ENCODE data around the gene CLINT1.
"Not testable (repeated sequence)": the region's sequence is repeated elsewhere in the genome, so short reads cannot be mapped to it uniquely, and the experiment has no call there.

Gene CLINT1

GRCh38 chr5:157858527-157859226 is at the start of gene CLINT1:
Gene CLINT1, minus strand, starts transcription at chr5:157859145. Its CDS starts 175 bp downstream, at chr5:157858970.
- DNase-seq (ENCODE audit: extremely low read depth in 1 of 2, low read depth in 1 of 2), result peak; percentile 82 to 83

- DNase-seq (ENCODE audit: extremely low read depth in 1 of 2, low read depth in 1 of 2), result no peak
Observed at GRCh38 chr5:157908459-157908858, 49.5 kb upstream of the CLINT1 start.

GRCh38 chr5:157907479-157907878 is 48.5 kb upstream of the CLINT1 start:
- no peak for DNase-seq (ENCODE audit: extremely low read depth in 1 of 2, low read depth in 1 of 2)

GRCh38 chr5:157903117-157903450 is 44.1 kb upstream of the CLINT1 start:
- DNase-seq (ENCODE audit: extremely low read depth in 1 of 2, low read depth in 1 of 2), result no peak

DNA sequence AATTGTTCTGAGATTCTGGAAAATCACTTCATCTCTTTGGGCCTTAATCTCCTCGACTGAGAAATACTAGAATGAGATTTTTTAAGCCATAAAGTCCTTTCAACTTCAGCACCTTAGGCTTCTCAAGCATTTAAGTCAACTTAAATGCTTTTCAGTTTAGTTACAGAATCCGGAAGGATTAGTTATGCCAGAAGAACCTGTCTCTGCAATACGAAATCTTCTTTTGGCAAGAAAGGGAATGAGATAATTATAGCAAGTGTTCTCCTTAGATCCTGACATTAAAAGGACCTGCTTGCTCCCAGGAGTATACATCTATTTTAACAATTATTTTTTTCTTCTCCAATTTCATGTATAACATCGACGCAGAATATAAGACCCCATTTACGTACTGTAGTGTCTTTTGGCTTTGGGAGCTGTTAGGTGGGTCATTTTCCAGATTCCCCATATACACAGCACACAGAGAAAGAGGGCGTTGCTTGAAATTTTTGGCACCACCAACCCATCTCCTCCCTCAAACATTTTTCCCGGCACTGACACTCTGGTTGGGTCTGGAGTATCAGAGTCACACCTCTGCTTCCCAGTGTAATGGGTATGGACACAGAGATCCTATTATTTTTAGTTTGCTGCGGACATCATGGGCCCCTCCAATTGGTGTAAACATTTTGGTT is 43.6 kb upstream of the CLINT1 start:
- DNase-seq (ENCODE audit: extremely low read depth in 1 of 2, low read depth in 1 of 2), result no peak

- no peak for DNase-seq (ENCODE audit: extremely low read depth in 1 of 2, low read depth in 1 of 2)
Observed at GRCh38 chr5:157900644-157901043, 41.7 kb upstream of the CLINT1 start.

- DNase-seq (ENCODE audit: extremely low read depth in 1 of 2, low read depth in 1 of 2), result no peak
Observed at GRCh38 chr5:157893611-157894010, 34.7 kb upstream of the CLINT1 start.

DNA sequence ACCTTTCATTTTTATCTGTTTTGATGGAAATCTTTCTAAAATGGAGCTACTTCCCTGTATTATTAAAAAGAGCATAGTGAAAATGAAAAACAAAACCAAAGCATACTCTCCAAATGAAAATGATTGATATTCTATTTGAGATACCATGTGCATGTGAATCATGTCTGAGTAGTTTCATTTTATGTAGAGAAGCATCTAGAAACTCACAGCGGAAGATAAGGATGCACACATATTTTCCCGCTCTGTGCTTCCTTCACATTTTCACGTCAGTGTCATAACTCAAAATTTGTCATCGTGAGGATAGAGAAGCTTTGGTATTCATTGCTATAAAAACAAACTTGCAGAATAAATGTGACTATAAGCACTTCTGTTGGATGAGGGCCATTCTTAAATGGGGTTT is 34.0 kb upstream of the CLINT1 start:
- DNase-seq (ENCODE audit: extremely low read depth in 1 of 2, low read depth in 1 of 2), result no peak

DNA sequence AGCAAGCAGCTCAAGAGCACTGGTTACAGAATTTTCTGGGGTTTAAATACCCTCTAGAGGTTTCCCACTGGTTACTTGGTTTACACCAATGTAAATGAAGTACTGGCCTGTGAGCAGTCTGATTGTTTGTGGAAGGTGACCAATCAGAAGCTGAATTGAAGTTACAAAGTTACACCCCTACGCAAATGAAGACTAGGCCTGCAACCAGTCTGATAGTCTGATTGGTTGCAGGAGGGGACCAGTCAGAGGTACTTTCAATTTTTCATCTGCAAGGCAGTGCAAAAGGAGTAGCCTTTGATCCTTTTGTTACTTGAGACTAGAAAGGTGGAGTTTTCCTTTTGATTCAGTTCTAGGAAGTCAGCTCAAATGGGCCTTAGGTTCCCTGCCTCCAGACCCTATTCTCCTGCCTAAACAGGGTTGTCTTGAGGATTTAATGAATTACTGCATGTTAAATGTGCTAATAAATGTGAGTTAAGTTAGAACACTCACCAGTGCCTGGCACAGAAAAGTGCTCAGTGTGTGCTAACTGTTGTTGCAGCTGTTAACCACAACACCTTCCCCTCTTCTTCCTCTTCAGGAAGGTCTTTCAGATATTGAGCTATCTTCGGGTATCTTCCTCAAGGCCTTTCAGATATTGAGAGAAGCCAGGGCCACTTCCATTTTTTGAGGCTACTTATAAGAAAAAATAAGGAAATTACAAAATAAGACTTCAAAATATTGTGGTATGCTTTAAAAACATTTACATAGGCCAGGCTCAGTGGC is 32.1 kb upstream of the CLINT1 start:
- no peak for DNase-seq (ENCODE audit: extremely low read depth in 1 of 2, low read depth in 1 of 2)

GRCh38 chr5:157888814-157889532 is 30.0 kb upstream of the CLINT1 start:
- no peak for DNase-seq (ENCODE audit: extremely low read depth in 1 of 2, low read depth in 1 of 2)

DNA sequence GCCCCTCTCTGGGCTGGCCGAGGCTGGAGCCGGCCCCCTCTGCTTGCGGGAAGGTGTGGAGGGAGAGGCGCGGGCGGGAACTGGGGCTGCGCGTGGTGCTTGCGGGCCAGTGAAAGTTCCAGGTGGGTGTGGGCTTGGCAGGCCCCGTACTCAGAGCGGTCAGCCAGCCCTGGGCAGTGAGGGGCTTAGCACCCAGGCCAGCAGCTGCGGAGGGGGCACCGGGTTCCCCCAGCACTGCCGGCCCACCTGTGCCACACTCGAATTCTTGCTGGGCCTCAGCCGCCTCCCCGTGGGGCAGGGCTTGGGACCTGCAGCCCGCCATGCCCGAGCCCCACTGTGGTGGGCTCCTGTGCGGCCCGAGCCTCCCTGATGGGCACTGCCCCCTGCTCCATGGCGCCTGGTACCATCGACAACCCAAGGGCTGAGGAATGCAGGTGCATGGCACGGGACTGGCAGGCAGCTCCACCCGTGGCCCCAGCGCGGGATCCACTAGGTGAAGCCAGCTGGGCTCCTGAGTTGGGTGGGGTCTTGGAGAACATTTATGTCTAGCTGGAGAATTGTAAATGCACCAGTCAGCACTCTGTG is 27.9 kb upstream of the CLINT1 start:
- DNase-seq (ENCODE audit: extremely low read depth in 1 of 2, low read depth in 1 of 2), result no peak

- not testable (repeated sequence) for DNase-seq (ENCODE audit: extremely low read depth in 1 of 2, low read depth in 1 of 2)
Observed at GRCh38 chr5:157885051-157885450, 26.1 kb upstream of the CLINT1 start.

DNA sequence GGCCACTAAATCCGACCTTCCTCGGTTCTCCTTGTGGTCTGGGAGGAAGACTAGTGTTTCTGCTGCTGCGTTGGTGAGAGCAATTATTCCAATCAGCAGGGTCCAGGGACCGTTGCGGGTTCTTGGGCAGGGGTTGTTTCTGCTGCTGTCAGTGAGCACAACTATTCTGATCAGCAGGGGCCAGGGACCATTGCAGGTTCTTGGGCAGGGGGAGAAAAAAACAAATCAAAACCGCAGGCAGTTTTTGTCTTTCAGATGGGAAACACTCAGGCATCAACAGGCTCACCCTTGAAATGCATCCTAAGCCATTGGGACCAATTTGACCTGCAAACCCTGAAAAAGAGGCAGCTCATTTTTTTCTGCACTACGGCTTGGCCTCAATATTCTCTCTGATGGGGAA is 22.6 kb upstream of the CLINT1 start:
- not testable (repeated sequence) for DNase-seq (ENCODE audit: extremely low read depth in 1 of 2, low read depth in 1 of 2)

DNA sequence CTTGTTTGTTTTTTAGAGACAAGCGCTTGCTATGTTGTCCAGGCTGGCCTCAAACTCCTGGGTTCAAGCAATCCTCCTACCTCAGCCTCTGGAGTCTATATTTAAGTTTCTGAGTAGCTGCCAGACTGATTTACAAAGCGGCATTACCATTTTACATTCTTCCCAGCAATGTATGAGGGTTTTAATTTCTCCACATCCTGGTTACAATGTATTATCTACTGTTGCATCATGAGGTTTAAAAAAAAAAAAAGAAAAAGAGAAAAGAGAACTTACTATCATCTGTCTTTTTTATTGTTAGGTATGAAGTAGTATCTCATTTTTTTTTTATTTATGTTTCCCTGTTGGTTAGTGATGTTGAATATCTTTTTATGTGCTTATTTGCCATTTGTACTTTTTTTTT is 18.9 kb upstream of the CLINT1 start:
- DNase-seq (ENCODE audit: extremely low read depth in 1 of 2, low read depth in 1 of 2), result no peak

DNA sequence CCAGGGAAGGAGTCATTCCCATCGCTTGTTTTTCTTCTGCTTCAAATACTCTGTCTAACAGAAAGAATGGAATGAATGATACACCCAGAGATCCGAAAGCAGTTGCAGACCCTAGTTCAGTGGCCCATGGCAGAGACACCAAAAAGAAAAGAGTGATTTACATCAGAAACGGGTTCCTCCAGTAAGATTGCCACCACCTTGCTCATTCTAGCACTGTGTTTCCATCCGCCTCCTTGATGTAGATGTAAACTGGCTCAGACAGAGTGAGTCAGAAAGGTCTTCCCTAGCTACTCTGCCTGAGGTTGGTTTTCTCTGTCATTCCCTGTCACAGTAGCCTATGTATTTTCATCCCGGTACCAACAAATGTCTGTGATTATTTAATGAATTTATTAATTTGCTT is 15.9 kb upstream of the CLINT1 start:
- no peak for DNase-seq (ENCODE audit: extremely low read depth in 1 of 2, low read depth in 1 of 2)

- DNase-seq (ENCODE audit: extremely low read depth in 1 of 2, low read depth in 1 of 2), result no peak
Observed at GRCh38 chr5:157870837-157871834, 12.2 kb upstream of the CLINT1 start.

DNA sequence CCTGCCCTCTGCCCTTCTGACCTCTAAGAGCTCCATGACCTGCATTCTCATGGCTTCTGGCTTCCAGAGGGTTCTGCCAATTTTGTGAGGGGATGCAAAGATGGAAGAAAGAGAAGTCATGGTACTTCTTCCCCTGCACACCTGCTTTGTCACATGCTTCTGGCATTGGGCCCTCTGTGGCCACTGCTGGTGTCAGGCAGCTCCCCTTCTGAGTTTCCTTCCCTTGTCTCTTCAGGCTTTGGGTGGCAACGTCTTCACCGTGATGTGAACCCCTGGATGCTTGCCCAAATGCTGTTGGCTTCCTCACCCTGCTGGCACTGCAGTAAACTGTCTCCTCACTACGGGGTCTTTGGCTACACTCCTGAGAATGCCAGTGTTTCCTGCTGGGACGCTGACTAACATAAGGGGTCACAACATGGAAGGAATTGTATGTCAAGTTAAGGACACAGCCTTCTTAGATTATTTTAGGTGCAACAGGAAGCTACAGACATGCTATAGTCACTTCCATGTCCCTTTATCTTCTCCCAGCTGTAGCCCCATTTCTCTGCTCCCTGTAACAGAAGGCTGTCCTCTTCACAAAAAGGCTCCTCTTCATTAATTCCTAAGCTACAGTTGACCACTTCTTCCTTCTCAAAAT is 8.9 kb upstream of the CLINT1 start:
- no peak for DNase-seq (ENCODE audit: extremely low read depth in 1 of 2, low read depth in 1 of 2)

- DNase-seq (ENCODE audit: extremely low read depth in 1 of 2, low read depth in 1 of 2), result no peak
Observed at GRCh38 chr5:157866536-157866935, 7.6 kb upstream of the CLINT1 start.

- DNase-seq (ENCODE audit: extremely low read depth in 1 of 2, low read depth in 1 of 2), result no peak
Observed at GRCh38 chr5:157865781-157866180, 6.8 kb upstream of the CLINT1 start.

Measured in stimulated activated CD8-positive, alpha-beta memory T cell treated with anti-CD3 and anti-CD28 coated beads, Interleukin-7, amount 100 ng/mL, for 48 hours (primary cell).